ENCODE results near the gene TP53INP2. TPM values are rescaled to one million over a fixed set of nuclear protein-coding genes. Genes with fewer than 3 reads are reported as not detected.

The TP53INP2 gene
- total and polyA plus RNA-seq, 2 of the 13 experiments (the other 11 are each of a cell fraction or from before 2014, with no cell fraction given) = 5.2 to 18.8 TPM

GRCh38 chr20:34676642-34677373 lies 27.3 kb upstream of the TP53INP2 start, which contains the start of gene PIGU (continued):
- TF ChIP-seq, protein P1, sequence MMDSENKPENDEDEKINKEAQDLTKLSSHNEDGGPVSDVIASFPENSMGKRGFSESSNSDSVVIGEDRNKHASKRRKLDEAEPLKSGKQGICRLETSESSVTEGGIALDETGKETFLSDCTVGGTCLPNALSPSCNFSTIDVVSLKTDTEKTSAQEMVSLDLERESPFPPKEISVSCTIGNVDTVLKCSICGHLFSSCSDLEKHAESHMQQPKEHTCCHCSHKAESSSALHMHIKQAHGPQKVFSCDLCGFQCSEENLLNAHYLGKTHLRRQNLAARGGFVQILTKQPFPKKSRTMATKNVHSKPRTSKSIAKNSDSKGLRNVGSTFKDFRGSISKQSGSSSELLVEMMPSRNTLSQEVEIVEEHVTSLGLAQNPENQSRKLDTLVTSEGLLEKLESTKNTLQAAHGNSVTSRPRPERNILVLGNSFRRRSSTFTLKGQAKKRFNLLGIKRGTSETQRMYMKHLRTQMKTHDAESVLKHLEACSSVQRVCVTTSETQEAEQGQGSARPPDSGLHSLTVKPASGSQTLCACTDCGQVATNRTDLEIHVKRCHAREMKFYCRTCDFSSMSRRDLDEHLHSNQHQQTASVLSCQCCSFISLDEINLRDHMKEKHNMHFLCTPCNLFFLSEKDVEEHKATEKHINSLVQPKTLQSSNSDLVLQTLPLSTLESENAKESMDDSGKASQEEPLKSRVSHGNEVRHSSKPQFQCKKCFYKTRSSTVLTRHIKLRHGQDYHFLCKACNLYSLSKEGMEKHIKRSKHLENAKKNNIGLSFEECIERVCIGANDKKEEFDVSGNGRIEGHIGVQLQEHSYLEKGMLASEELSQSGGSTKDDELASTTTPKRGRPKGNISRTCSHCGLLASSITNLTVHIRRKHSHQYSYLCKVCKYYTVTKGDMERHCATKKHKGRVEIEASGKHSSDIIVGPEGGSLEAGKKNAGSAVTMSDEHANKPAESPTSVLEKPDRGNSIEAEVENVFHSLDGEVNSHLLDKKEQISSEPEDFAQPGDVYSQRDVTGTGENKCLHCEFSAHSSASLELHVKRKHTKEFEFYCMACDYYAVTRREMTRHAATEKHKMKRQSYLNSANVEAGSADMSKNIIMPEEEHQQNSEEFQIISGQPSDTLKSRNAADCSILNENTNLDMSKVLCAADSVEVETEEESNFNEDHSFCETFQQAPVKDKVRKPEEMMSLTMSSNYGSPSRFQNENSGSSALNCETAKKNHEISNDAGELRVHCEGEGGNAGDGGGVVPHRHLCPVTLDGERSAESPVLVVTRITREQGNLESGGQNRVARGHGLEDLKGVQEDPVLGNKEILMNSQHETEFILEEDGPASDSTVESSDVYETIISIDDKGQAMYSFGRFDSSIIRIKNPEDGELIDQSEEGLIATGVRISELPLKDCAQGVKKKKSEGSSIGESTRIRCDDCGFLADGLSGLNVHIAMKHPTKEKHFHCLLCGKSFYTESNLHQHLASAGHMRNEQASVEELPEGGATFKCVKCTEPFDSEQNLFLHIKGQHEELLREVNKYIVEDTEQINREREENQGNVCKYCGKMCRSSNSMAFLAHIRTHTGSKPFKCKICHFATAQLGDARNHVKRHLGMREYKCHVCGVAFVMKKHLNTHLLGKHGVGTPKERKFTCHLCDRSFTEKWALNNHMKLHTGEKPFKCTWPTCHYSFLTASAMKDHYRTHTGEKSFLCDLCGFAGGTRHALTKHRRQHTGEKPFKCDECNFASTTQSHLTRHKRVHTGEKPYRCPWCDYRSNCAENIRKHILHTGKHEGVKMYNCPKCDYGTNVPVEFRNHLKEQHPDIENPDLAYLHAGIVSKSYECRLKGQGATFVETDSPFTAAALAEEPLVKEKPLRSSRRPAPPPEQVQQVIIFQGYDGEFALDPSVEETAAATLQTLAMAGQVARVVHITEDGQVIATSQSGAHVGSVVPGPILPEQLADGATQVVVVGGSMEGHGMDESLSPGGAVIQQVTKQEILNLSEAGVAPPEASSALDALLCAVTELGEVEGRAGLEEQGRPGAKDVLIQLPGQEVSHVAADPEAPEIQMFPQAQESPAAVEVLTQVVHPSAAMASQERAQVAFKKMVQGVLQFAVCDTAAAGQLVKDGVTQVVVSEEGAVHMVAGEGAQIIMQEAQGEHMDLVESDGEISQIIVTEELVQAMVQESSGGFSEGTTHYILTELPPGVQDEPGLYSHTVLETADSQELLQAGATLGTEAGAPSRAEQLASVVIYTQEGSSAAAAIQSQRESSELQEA (CRISPR knock-in tag; IDR thresholded peaks at IDR 0.05; ENCODE audit: not compliant biosample characterization) = peak; percentile 66
- TF ChIP-seq, protein P2, sequence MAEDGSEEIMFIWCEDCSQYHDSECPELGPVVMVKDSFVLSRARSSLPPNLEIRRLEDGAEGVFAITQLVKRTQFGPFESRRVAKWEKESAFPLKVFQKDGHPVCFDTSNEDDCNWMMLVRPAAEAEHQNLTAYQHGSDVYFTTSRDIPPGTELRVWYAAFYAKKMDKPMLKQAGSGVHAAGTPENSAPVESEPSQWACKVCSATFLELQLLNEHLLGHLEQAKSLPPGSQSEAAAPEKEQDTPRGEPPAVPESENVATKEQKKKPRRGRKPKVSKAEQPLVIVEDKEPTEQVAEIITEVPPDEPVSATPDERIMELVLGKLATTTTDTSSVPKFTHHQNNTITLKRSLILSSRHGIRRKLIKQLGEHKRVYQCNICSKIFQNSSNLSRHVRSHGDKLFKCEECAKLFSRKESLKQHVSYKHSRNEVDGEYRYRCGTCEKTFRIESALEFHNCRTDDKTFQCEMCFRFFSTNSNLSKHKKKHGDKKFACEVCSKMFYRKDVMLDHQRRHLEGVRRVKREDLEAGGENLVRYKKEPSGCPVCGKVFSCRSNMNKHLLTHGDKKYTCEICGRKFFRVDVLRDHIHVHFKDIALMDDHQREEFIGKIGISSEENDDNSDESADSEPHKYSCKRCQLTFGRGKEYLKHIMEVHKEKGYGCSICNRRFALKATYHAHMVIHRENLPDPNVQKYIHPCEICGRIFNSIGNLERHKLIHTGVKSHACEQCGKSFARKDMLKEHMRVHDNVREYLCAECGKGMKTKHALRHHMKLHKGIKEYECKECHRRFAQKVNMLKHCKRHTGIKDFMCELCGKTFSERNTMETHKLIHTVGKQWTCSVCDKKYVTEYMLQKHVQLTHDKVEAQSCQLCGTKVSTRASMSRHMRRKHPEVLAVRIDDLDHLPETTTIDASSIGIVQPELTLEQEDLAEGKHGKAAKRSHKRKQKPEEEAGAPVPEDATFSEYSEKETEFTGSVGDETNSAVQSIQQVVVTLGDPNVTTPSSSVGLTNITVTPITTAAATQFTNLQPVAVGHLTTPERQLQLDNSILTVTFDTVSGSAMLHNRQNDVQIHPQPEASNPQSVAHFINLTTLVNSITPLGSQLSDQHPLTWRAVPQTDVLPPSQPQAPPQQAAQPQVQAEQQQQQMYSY (CRISPR knock-in tag; IDR thresholded peaks at IDR 0.05) = no peak
- TF ChIP-seq ZGPAT (CRISPR knock-in tag; IDR thresholded peaks at IDR 0.05) = peak; percentile 89
- TF ChIP-seq SIN3B (IDR thresholded peaks at IDR 0.05; ENCODE audit: low read length) = peak; percentile 60
- peak; percentile 85 for TF ChIP-seq YEATS2 (CRISPR knock-in tag; IDR thresholded peaks at IDR 0.05; ENCODE audit: borderline replicate concordance)
- peak; percentile 97 for TF ChIP-seq CREB1 (IDR thresholded peaks at IDR 0.05)
- TF ChIP-seq CREB1 (CRISPR knock-in tag; IDR thresholded peaks at IDR 0.05) = peak; percentile 96
- peak; percentile 80 for TF ChIP-seq HNF1B (CRISPR knock-in tag; IDR thresholded peaks at IDR 0.05)
- TF ChIP-seq CHCHD3 (CRISPR knock-in tag; IDR thresholded peaks at IDR 0.05) = peak; percentile 50; the same call in 1 of the 2 replicates
- TF ChIP-seq NR2F2 (IDR thresholded peaks at IDR 0.05; ENCODE audit: borderline replicate concordance, low read depth) = peak; percentile 66; the same call in 1 of the 2 replicates
- peak; percentile 95; the same call in 1 of the 2 replicates for TF ChIP-seq ZFP82 (CRISPR knock-in tag; IDR thresholded peaks at IDR 0.05; ENCODE audit: borderline replicate concordance)
- peak; percentile 97 for TF ChIP-seq KDM2A (CRISPR knock-in tag; IDR thresholded peaks at IDR 0.05; ENCODE audit: borderline replicate concordance, low read depth)
- TF ChIP-seq, protein P3, sequence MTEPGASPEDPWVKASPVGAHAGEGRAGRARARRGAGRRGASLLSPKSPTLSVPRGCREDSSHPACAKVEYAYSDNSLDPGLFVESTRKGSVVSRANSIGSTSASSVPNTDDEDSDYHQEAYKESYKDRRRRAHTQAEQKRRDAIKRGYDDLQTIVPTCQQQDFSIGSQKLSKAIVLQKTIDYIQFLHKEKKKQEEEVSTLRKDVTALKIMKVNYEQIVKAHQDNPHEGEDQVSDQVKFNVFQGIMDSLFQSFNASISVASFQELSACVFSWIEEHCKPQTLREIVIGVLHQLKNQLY (CRISPR knock-in tag; IDR thresholded peaks at IDR 0.05) = peak; percentile 66; the same call in 1 of the 2 replicates
